ENCODE data around the gene GBA2. TPM values are rescaled to one million over a fixed set of nuclear protein-coding genes. Genes with fewer than 3 reads are reported as not detected.
A peak's percentile ranks its signal among the peaks of the same experiment; 100 is the strongest.

Gene GBA2
- total and polyA plus RNA-seq, 11 donors = 52.1 to 96.2 (median 65.5) TPM

GRCh38 chr9:35727676-35728040, 21.4 kb downstream of the GBA2 start:
- Histone ChIP-seq H3K9me3 (no peaks in the 10 kb centered on the region), H3K27ac (peak overlapping the region; percentile 68 to 99 (median 98)), H3K4me3 (peak overlapping the region in 11 of 12 donors; percentile 10 to 98 (median 84)), H3K36me3 (peaks cover 0 to 40% (median 37%) of the 10 kb centered on the region in 9 donors), H3K4me1 (peaks cover 7 to 60% (median 50%) of the 10 kb centered on the region in 12 donors), H3K27me3 (no peaks in the 10 kb centered on the region)
- ATAC-seq (no peak), DNase-seq (peak in 1 of 5 donors; percentile 22)
- intact Hi-C loops (cut with DNase I) = loop anchor here (1.0 to 5.0 kb wide), 8 partner anchors 35 to 80 kb away; partner anchors contain the start of genes CCDC107 (in 2 of the 10), RMRP (in 2 of the 10), TPM2 (in 2 of the 10) and ARHGEF39 (in 1 of the 10)
- 11 to 33% (median 18%) methylated on average over 5 of the region's 5 CpGs for WGBS, 4 donors
- TF ChIP-seq CTCF (IDR thresholded peaks at IDR 0.05) = no peak
- no peak for TF ChIP-seq POLR2A (IDR thresholded peaks at IDR 0.05)

- H3K27ac ChIP-seq = peak overlapping the region in 11 of 12 donors; percentile 68 to 99 (median 98)
- H3K4me1 ChIP-seq = peaks cover 7 to 60% (median 50%) of the 10 kb centered on the region in 12 donors
- H3K36me3 ChIP-seq = peaks cover 0 to 47% (median 45%) of the 10 kb centered on the region in 9 donors
- peak in 4 of 12 donors; percentile 10 to 48 (median 37) for TF ChIP-seq CTCF (IDR thresholded peaks at IDR 0.05)
- no peak for TF ChIP-seq POLR2A (IDR thresholded peaks at IDR 0.05)
- intact Hi-C loops (cut with DNase I) = loop anchor here in 9 of 10 donors (5.0 kb wide), 5 partner anchors 35 to 80 kb away; partner anchors contain the start of genes TPM2 (in 2 of the 9) and ARHGEF39 (in 1 of the 9)
- 25 to 41% (median 30%) methylated on average over 3 of the region's 3 CpGs for WGBS, 4 donors
- no peaks in the 10 kb centered on the region for H3K27me3 ChIP-seq
- peak overlapping the region in 5 of 12 donors; percentile 27 to 91 (median 84) for H3K4me3 ChIP-seq
- DNase-seq = peak in 4 of 5 donors; percentile 51 to 70 (median 62)
- ATAC-seq = peak; percentile 43 to 64 (median 50)
- H3K9me3 ChIP-seq = no peaks in the 10 kb centered on the region
Observed at GRCh38 chr9:35726931-35727330, 22.1 kb downstream of the GBA2 start.

GRCh38 chr9:35725362-35725761, 23.7 kb downstream of the GBA2 start:
- intact Hi-C loops (cut with DNase I) = loop anchor here in 9 of 10 donors (5.0 kb wide), 5 partner anchors 33 to 78 kb away; partner anchors contain the start of genes TPM2 (in 2 of the 9) and ARHGEF39 (in 1 of the 9)
- DNase-seq (peak in 1 of 5 donors; percentile 20), ATAC-seq (no peak)
- TF ChIP-seq POLR2A (IDR thresholded peaks at IDR 0.05) (no peak), CTCF (IDR thresholded peaks at IDR 0.05) (no peak)
- peak overlapping the region in 1 of 12 donors; percentile 98 for H3K27ac ChIP-seq
- H3K36me3 ChIP-seq = peaks cover 0 to 63% (median 60%) of the 10 kb centered on the region in 9 donors
- no peak overlapping the region for H3K4me3 ChIP-seq
- WGBS, 4 donors = 90 to 94% (median 92%) methylated on average over 11 of the region's 11 CpGs
- H3K9me3 ChIP-seq = no peaks in the 10 kb centered on the region
- H3K4me1 ChIP-seq = peaks cover 6 to 50% (median 42%) of the 10 kb centered on the region in 12 donors
- no peaks in the 10 kb centered on the region for H3K27me3 ChIP-seq

- intact Hi-C loops (cut with DNase I) = no loop called here
- Histone ChIP-seq H3K36me3 (peaks cover 0 to 77% (median 75%) of the 10 kb centered on the region in 9 donors), H3K27me3 (no peaks in the 10 kb centered on the region), H3K9me3 (no peaks in the 10 kb centered on the region), H3K27ac (no peak overlapping the region), H3K4me1 (peaks cover 0 to 36% (median 28%) of the 10 kb centered on the region in 12 donors), H3K4me3 (no peak overlapping the region)
- WGBS, 4 donors = 92 to 95% (median 93%) methylated on average over 8 of the region's 8 CpGs
- TF ChIP-seq CTCF (IDR thresholded peaks at IDR 0.05) (no peak), POLR2A (IDR thresholded peaks at IDR 0.05) (no peak)
- ATAC-seq (no peak), DNase-seq (peak in 1 of 5 donors; percentile 3)
Observed at GRCh38 chr9:35723908-35724307, 25.1 kb downstream of the GBA2 start.

Data from heart left ventricle (tissue), 16 donors.